H9 (cell line): ENCODE measurements around the gene YBX3. TPM values are rescaled to one million over a fixed set of nuclear protein-coding genes. Genes with fewer than 3 reads are reported as not detected.

Experiments used
- DNase-seq: peaks from one replicate; pipeline ENCODE4 v3.0.0-alpha.2; 2017
- H2AFZ ChIP-seq: one replicate; pipeline ENCODE4 v1.6.1; 2013; ENCODE audit warnings: mild to moderate bottlenecking, low read length, control low read depth, moderate library complexity
- H2AK5ac ChIP-seq: 2 replicates; pipeline ENCODE4 v1.6.1; 2013; ENCODE audit warnings: low read length, control low read depth, mixed read lengths; ENCODE audit not compliant: insufficient read length
- H2BK120ac ChIP-seq: one replicate; pipeline ENCODE4 v1.6.1; 2013; ENCODE audit warnings: low read depth, mild to moderate bottlenecking, low read length, control low read depth, inconsistent platforms; ENCODE audit not compliant: poor library complexity, severe bottlenecking
- H2BK12ac ChIP-seq: 2 replicates; pipeline ENCODE4 v1.6.1; 2013; ENCODE audit warnings: low read length, control low read depth, mixed read lengths, low read depth; ENCODE audit not compliant: insufficient read length
- H2BK15ac ChIP-seq: 2 replicates; pipeline ENCODE4 v1.6.1; 2013; ENCODE audit warnings: low read depth, low read length, control low read depth
- H2BK20ac ChIP-seq: one replicate; pipeline ENCODE4 v1.6.1; 2013; ENCODE audit warnings: low read depth, mild to moderate bottlenecking, low read length, control low read depth, inconsistent platforms; ENCODE audit not compliant: poor library complexity, severe bottlenecking
- H2BK5ac ChIP-seq: 2 replicates; pipeline ENCODE4 v1.6.1; 2013; ENCODE audit warnings: low read length, control low read depth, mixed read lengths; ENCODE audit not compliant: insufficient read length
- H3K14ac ChIP-seq: 2 replicates; pipeline ENCODE4 v1.6.1; 2013; ENCODE audit warnings: low read length, control low read depth; ENCODE audit not compliant: insufficient read depth
- H3K18ac ChIP-seq: 2 replicates; pipeline ENCODE4 v1.6.1; 2013; ENCODE audit warnings: low read depth, mild to moderate bottlenecking, mixed read lengths, low read length, control low read depth; ENCODE audit not compliant: insufficient read length
- H3K23ac ChIP-seq: 2 replicates; pipeline ENCODE4 v1.6.1; 2013; ENCODE audit warnings: low read length, control low read depth, mixed read lengths, low read depth; ENCODE audit not compliant: insufficient read length
- H3K23me2 ChIP-seq: 2 replicates; pipeline ENCODE4 v1.6.1; 2013; ENCODE audit warnings: low read depth, mild to moderate bottlenecking, mixed read lengths, low read length, control low read depth; ENCODE audit not compliant: insufficient read length, poor library complexity, severe bottlenecking
- H3K27ac ChIP-seq: 2 replicates; pipeline ENCODE4 v1.5.1; 2013; ENCODE audit warnings: low read length, control low read depth, mixed read lengths, low read depth; ENCODE audit not compliant: insufficient read length
- H3K27me3 ChIP-seq: 2 replicates; pipeline ENCODE4 v1.6.1; 2013; ENCODE audit warnings: low read length, control low read depth, inconsistent platforms; ENCODE audit not compliant: insufficient read depth
- H3K4ac ChIP-seq: 2 replicates; pipeline ENCODE4 v1.6.1; 2013; ENCODE audit warnings: low read depth, mild to moderate bottlenecking, control low read depth, inconsistent platforms, low read length, moderate library complexity
- H3K4me1 ChIP-seq: 2 replicates; pipeline ENCODE4 v1.6.1; 2013; ENCODE audit warnings: low read length, control low read depth, inconsistent platforms; ENCODE audit not compliant: insufficient read depth
- H3K4me2 ChIP-seq: 2 replicates; pipeline ENCODE4 v1.6.1; 2013; ENCODE audit warnings: low read length, control low read depth, mixed read lengths; ENCODE audit not compliant: insufficient read length, insufficient read depth
- H3K56ac ChIP-seq: 2 replicates; pipeline ENCODE4 v1.6.1; 2013; ENCODE audit warnings: low read depth, mild to moderate bottlenecking, mixed read lengths, low read length, control low read depth; ENCODE audit not compliant: insufficient read length
- H3K79me1 ChIP-seq: 2 replicates; pipeline ENCODE4 v1.6.1; 2013; ENCODE audit warnings: low read depth, mild to moderate bottlenecking, moderate library complexity, low read length, control low read depth, inconsistent platforms; ENCODE audit not compliant: insufficient read depth, poor library complexity, severe bottlenecking
- H3K79me2 ChIP-seq: 2 replicates; pipeline ENCODE4 v1.6.1; 2013; ENCODE audit warnings: low read length, control low read depth, inconsistent platforms; ENCODE audit not compliant: insufficient read depth
- H3K9ac ChIP-seq: 2 replicates; pipeline ENCODE4 v1.6.1; 2013; ENCODE audit warnings: low read length, control low read depth, mixed read lengths; ENCODE audit not compliant: insufficient read length; ENCODE audit errors: extremely low read depth
- H3K9me3 ChIP-seq: one replicate; pipeline ENCODE4 v1.6.1; 2013; ENCODE audit warnings: low read depth, low read length, inconsistent platforms; ENCODE audit not compliant: control insufficient read depth
- H3T11ph ChIP-seq: one replicate; pipeline ENCODE4 v1.6.1; 2013; ENCODE audit warnings: mild to moderate bottlenecking, low read length, control low read depth, inconsistent platforms
- H4K20me1 ChIP-seq: one replicate; pipeline ENCODE4 v1.6.1; 2013; ENCODE audit not compliant: control insufficient read depth, insufficient read length, insufficient read depth
- H4K5ac ChIP-seq: 2 replicates; pipeline ENCODE4 v1.6.1; 2013; ENCODE audit warnings: low read depth, mild to moderate bottlenecking, mixed read lengths, low read length, control low read depth; ENCODE audit not compliant: insufficient read length
- H4K8ac ChIP-seq: replicated peaks from 2 replicates; pipeline ENCODE4 v1.6.1; 2013; ENCODE audit warnings: low read length, control low read depth, mixed read lengths, low read depth; ENCODE audit not compliant: insufficient read length
- H4K91ac ChIP-seq: 2 replicates; pipeline ENCODE4 v1.6.1; 2013; ENCODE audit warnings: low read depth, mild to moderate bottlenecking, moderate library complexity, mixed read lengths, low read length, control low read depth; ENCODE audit not compliant: insufficient read length
- H3K27ac Mint-ChIP-seq, 3 experiments: 2 replicates in 2 of 3; 3 replicates in 1 of 3; pipeline ENCODE4 v1.8.0; 2020 to 2021; ENCODE audit warnings: mixed read lengths in 3 of 3, mild to moderate bottlenecking in 1 of 3, moderate library complexity in 1 of 3
- H3K27me3 Mint-ChIP-seq: 2 replicates; pipeline ENCODE4 v1.8.0; 2021; ENCODE audit warnings: low read depth, mild to moderate bottlenecking, moderate library complexity, mixed read lengths
- H3K36me3 Mint-ChIP-seq, 3 experiments: 2 replicates in 2 of 3; 3 replicates in 1 of 3; pipeline ENCODE4 v1.8.0; 2020 to 2021; ENCODE audit warnings: low read depth in 3 of 3, mixed read lengths in 3 of 3; ENCODE audit not compliant: insufficient read depth in 1 of 3
- H3K4me1 Mint-ChIP-seq, 2 experiments: 2 replicates each; pipeline ENCODE4 v1.8.0; 2020; ENCODE audit warnings: mixed read lengths in 2 of 2
- H3K4me3 Mint-ChIP-seq, 2 experiments: 2 replicates in 1 of 2; 3 replicates in 1 of 2; pipeline ENCODE4 v1.8.0; 2020 to 2021; ENCODE audit warnings: mild to moderate bottlenecking in 2 of 2, mixed read lengths in 2 of 2, moderate library complexity in 1 of 2
- H3K9me3 Mint-ChIP-seq, 2 experiments: 2 replicates in 1 of 2; 3 replicates in 1 of 2; pipeline ENCODE4 v1.8.0; 2020; ENCODE audit warnings: mild to moderate bottlenecking in 2 of 2, mixed read lengths in 2 of 2, moderate library complexity in 1 of 2
- whole genome bisulfite sequencing: extraction: QIAGEN DNeasy Blood & Tissue Kit; methylation state at CpG from one replicate; pipeline ENCODE4 v1.1.7; 2013; ENCODE audit warnings: missing lambda C conversion rate, low lambda C conversion rate, mixed read lengths; ENCODE audit not compliant: insufficient read length; ENCODE audit errors: extremely low coverage; 5-methylcytosine and 5-hydroxymethylcytosine counted together
- long read RNA-seq: library from polyadenylated mRNA; unstranded; transcript quantifications from one replicate; pipeline ENCODE4 v2.0.0, GENCODE V29; 2020
- total RNA-seq: library from RNA; stranded (reverse); gene quantifications from 2 replicates; pipeline ENCODE4 v1.2.1, GENCODE V29; 2021
- TF ChIP-seq, protein P1 (sequence below): fragments of 200-600 bp; sonication (generic); conservative IDR thresholded peaks from 3 replicates; pipeline ENCODE4 v1.8.0; 2021; ENCODE audit warnings: antibody characterized with exemption, mild to moderate bottlenecking

The YBX3 gene
- total RNA-seq: 343 and 350 TPM in 2 replicates
- long read RNA-seq, transcript YBX3-201 (10 exons, 1,796 nt): major isoform, 15 of 30 reads
- long read RNA-seq, partial matches to known transcripts: 6 of 30 reads
- long read RNA-seq, other reads (novel, unspliced or antisense): 9 of 30 reads

DNA sequence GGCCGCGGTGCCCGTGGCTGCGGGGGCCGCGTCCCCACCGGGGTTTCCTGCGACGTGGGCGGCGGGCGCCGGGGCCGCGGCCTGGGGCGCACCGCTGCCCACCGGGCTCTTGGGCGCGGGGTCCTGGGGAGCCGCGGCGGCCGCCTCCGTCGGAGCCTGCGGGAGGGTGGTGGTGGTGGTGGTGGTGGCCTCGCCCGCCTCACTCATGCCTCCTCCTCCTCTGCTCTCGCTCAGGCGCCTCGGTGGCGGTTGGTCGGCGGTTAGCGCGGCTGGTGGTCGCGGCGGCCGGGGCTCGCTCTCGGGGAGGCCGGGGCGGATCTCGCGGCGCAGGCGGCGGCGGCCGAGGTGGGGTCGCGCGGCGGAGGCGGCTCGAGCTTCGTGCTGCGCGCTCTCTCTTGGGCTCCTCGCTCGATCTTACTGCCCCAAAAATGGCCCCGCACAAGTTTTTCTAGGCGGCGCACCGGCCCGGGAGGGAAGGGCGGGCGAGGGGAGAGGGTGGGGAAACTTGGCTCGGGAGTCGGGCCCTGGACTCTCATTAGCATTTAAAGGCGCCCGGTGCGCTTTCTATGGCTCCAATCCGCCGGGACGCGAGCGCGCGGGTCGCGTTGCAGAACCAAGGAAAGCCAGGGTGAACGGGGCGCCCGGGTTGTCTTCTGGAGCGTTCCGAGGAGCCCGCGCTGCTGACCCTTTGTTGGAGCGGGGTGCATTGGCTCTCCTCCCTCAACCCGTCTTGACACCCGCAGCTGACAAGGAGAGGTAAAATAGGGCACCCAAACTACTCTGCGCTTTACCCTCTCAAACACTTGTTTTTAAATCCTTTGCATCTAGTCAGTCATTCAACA lies at the start of gene YBX3:
Gene YBX3, minus strand, starts transcription at position 419 of the 842 bp plus-strand sequence. Its CDS starts 212 bp downstream, at position 207.
- H3K79me2 ChIP-seq: peaks cover 25% of the 10 kb centered on the region
- H2BK120ac ChIP-seq: no peak within 1 kb of the TSS
- H3K23ac ChIP-seq: no peak within 1 kb of the TSS
- no peak within 1 kb of the TSS for H3K56ac ChIP-seq
- no peak within 1 kb of the TSS for H3K27ac ChIP-seq
- H2AFZ ChIP-seq: peak within 1 kb of the TSS; percentile 96
- H2BK15ac ChIP-seq: no peak within 1 kb of the TSS
- no peak within 1 kb of the TSS for H3T11ph ChIP-seq
- TF ChIP-seq, protein P1, sequence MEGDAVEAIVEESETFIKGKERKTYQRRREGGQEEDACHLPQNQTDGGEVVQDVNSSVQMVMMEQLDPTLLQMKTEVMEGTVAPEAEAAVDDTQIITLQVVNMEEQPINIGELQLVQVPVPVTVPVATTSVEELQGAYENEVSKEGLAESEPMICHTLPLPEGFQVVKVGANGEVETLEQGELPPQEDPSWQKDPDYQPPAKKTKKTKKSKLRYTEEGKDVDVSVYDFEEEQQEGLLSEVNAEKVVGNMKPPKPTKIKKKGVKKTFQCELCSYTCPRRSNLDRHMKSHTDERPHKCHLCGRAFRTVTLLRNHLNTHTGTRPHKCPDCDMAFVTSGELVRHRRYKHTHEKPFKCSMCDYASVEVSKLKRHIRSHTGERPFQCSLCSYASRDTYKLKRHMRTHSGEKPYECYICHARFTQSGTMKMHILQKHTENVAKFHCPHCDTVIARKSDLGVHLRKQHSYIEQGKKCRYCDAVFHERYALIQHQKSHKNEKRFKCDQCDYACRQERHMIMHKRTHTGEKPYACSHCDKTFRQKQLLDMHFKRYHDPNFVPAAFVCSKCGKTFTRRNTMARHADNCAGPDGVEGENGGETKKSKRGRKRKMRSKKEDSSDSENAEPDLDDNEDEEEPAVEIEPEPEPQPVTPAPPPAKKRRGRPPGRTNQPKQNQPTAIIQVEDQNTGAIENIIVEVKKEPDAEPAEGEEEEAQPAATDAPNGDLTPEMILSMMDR: no peak
- H3K4me2 ChIP-seq: peak within 1 kb of the TSS; percentile 93
- peak within 1 kb of the TSS; percentile 81 for H3K18ac ChIP-seq
- H2BK5ac ChIP-seq: no peak within 1 kb of the TSS
- peaks cover 3% of the 10 kb centered on the region for H3K23me2 ChIP-seq
- H2AK5ac ChIP-seq: no peak within 1 kb of the TSS
- Mint-ChIP-seq H3K4me3 (peak within 1 kb of the TSS; percentile 92 to 99), H3K27me3 (peaks cover 28% of the 10 kb centered on the region), H3K4me1 (peaks cover 39 to 44% of the 10 kb centered on the region in 2 experiments), H3K27ac (peak within 1 kb of the TSS; percentile 81 to 99 (median 98)), H3K9me3 (peaks cover 0 to 2% of the 10 kb centered on the region in 2 experiments; a peak in 1 of 5 replicates), H3K36me3 (peaks cover 0 to 9% (median 1%) of the 10 kb centered on the region in 3 experiments; a peak in 3 of 7 replicates)
- no peaks in the 10 kb centered on the region for H3K9me3 ChIP-seq
- no CpG with 5 or more reads among the region's 95 CpGs for WGBS
- H3K14ac ChIP-seq: peak within 1 kb of the TSS; percentile 91
- H3K4me1 ChIP-seq: peaks cover 2% of the 10 kb centered on the region; the same call in 1 of the 2 replicates
- no peak within 1 kb of the TSS for H4K91ac ChIP-seq
- no peak within 1 kb of the TSS for H4K8ac ChIP-seq
- no peak within 1 kb of the TSS for H4K5ac ChIP-seq
- peak within 1 kb of the TSS; percentile 80 for H3K9ac ChIP-seq
- DNase-seq: peak; percentile 82
- no peaks in the 10 kb centered on the region; the same call in 1 of the 2 replicates for H3K27me3 ChIP-seq
- no peak within 1 kb of the TSS for H2BK12ac ChIP-seq
- no peaks in the 10 kb centered on the region for H4K20me1 ChIP-seq
- H2BK20ac ChIP-seq: no peak within 1 kb of the TSS
- H3K79me1 ChIP-seq: no peaks in the 10 kb centered on the region
- H3K4ac ChIP-seq: no peak within 1 kb of the TSS; the same call in 1 of the 2 replicates
